ENCODE measurements around the gene C12orf57. TPM values are rescaled to one million over a fixed set of nuclear protein-coding genes. Genes with fewer than 3 reads are reported as not detected.

The C12orf57 gene
- total and polyA plus RNA-seq, 5 donors from 2014 or later: 186 to 410 (median 329) TPM

GRCh38 chr12:6914947-6915788 is 28.7 kb upstream of the C12orf57 start:
- no peaks in the 10 kb centered on the region for H3K27me3 Mint-ChIP-seq
- DNase-seq (peak in 1 of 3 donors; percentile 23), ATAC-seq (ENCODE audit: low read depth in 2 of 2) (no peak)
- peak overlapping the region; percentile 81 for H3K27ac ChIP-seq (ENCODE audit: insufficient read depth, low read length, poor library complexity, severe bottlenecking)
- H3K4me3 ChIP-seq (ENCODE audit: low read depth, low read length): peak overlapping the region; percentile 68
- H3K9me3 ChIP-seq (ENCODE audit: control insufficient read depth in 2 of 2, low read length in 2 of 2): no peaks in the 10 kb centered on the region
- peak overlapping the region; percentile 89 to 99 (median 94) for H3K4me3 Mint-ChIP-seq
- H3K27me3 ChIP-seq (ENCODE audit: control insufficient read depth, insufficient read depth, low read length): no peaks in the 10 kb centered on the region
- peak overlapping the region; percentile 82 to 97 (median 96) for H3K27ac Mint-ChIP-seq
- H3K4me1 Mint-ChIP-seq: peaks cover 0 to 48% (median 26%) of the 10 kb centered on the region in 4 donors
- peaks cover 21% of the 10 kb centered on the region for H3K36me3 ChIP-seq (ENCODE audit: control insufficient read depth, insufficient read depth, low read length)
- H3K36me3 Mint-ChIP-seq: peaks cover 20% of the 10 kb centered on the region
- H3K4me1 ChIP-seq (ENCODE audit: control insufficient read depth, insufficient read depth, low read length, poor library complexity, severe bottlenecking): peaks cover 28% of the 10 kb centered on the region
- no peaks in the 10 kb centered on the region for H3K9me3 Mint-ChIP-seq

GRCh38 chr12:6915789-6916285 is 28.0 kb upstream of the C12orf57 start:
- H3K27ac Mint-ChIP-seq: peak overlapping the region in 2 of 3 donors; percentile 14 to 86
- no peaks in the 10 kb centered on the region for H3K9me3 ChIP-seq (ENCODE audit: control insufficient read depth in 2 of 2, low read length in 2 of 2)
- H3K4me1 Mint-ChIP-seq: peaks cover 0 to 48% (median 26%) of the 10 kb centered on the region in 4 donors
- H3K36me3 ChIP-seq (ENCODE audit: control insufficient read depth, insufficient read depth, low read length): peaks cover 21% of the 10 kb centered on the region
- ATAC-seq (ENCODE audit: low read depth in 2 of 2) (no peak), DNase-seq (no peak)
- H3K27me3 ChIP-seq (ENCODE audit: control insufficient read depth, insufficient read depth, low read length): no peaks in the 10 kb centered on the region
- peaks cover 28% of the 10 kb centered on the region for H3K4me1 ChIP-seq (ENCODE audit: control insufficient read depth, insufficient read depth, low read length, poor library complexity, severe bottlenecking)
- H3K4me3 ChIP-seq (ENCODE audit: low read depth, low read length): no peak overlapping the region
- H3K36me3 Mint-ChIP-seq: peaks cover 20% of the 10 kb centered on the region
- H3K9me3 Mint-ChIP-seq: no peaks in the 10 kb centered on the region
- H3K27me3 Mint-ChIP-seq: no peaks in the 10 kb centered on the region
- H3K4me3 Mint-ChIP-seq: peak overlapping the region; percentile 76 to 99 (median 88)
- peak overlapping the region; percentile 81 for H3K27ac ChIP-seq (ENCODE audit: insufficient read depth, low read length, poor library complexity, severe bottlenecking)

- no peak for ATAC-seq (ENCODE audit: low read depth in 2 of 2)
- H3K27ac ChIP-seq (ENCODE audit: insufficient read depth, low read length, poor library complexity, severe bottlenecking): peak overlapping the region; percentile 8
Measured at GRCh38 chr12:6916426-6917200, 27.2 kb upstream of the C12orf57 start.

GRCh38 chr12:6917491-6918231 is 26.2 kb upstream of the C12orf57 start:
- peak overlapping the region in 1 of 3 donors; percentile 79 for H3K27ac Mint-ChIP-seq
- H3K9me3 Mint-ChIP-seq: no peaks in the 10 kb centered on the region
- no peaks in the 10 kb centered on the region for H3K9me3 ChIP-seq (ENCODE audit: control insufficient read depth in 2 of 2, low read length in 2 of 2)
- peaks cover 23% of the 10 kb centered on the region for H3K36me3 Mint-ChIP-seq
- no peaks in the 10 kb centered on the region for H3K27me3 ChIP-seq (ENCODE audit: control insufficient read depth, insufficient read depth, low read length)
- peaks cover 28% of the 10 kb centered on the region for H3K4me1 ChIP-seq (ENCODE audit: control insufficient read depth, insufficient read depth, low read length, poor library complexity, severe bottlenecking)
- no peak for DNase-seq
- peaks cover 30% of the 10 kb centered on the region for H3K36me3 ChIP-seq (ENCODE audit: control insufficient read depth, insufficient read depth, low read length)
- no peak overlapping the region for H3K27ac ChIP-seq (ENCODE audit: insufficient read depth, low read length, poor library complexity, severe bottlenecking)
- H3K27me3 Mint-ChIP-seq: no peaks in the 10 kb centered on the region
- H3K4me3 ChIP-seq (ENCODE audit: low read depth, low read length): no peak overlapping the region
- peak overlapping the region in 3 of 4 donors; percentile 11 to 84 (median 15) for H3K4me3 Mint-ChIP-seq
- peaks cover 0 to 51% (median 26%) of the 10 kb centered on the region in 4 donors for H3K4me1 Mint-ChIP-seq
- ATAC-seq (ENCODE audit: low read depth in 2 of 2): no peak

More at GRCh38 chr12:6916426-6917200, 27.2 kb upstream of the C12orf57 start:
- H3K9me3 ChIP-seq (ENCODE audit: control insufficient read depth in 2 of 2, low read length in 2 of 2): no peaks in the 10 kb centered on the region
- H3K4me1 ChIP-seq (ENCODE audit: control insufficient read depth, insufficient read depth, low read length, poor library complexity, severe bottlenecking): peaks cover 28% of the 10 kb centered on the region
- no peak for DNase-seq
- H3K36me3 ChIP-seq (ENCODE audit: control insufficient read depth, insufficient read depth, low read length): peaks cover 28% of the 10 kb centered on the region
- no peaks in the 10 kb centered on the region for H3K27me3 ChIP-seq (ENCODE audit: control insufficient read depth, insufficient read depth, low read length)
- no peaks in the 10 kb centered on the region for H3K9me3 Mint-ChIP-seq
- H3K4me3 Mint-ChIP-seq: peak overlapping the region; percentile 76 to 99 (median 88)
- H3K4me1 Mint-ChIP-seq: peaks cover 0 to 48% (median 26%) of the 10 kb centered on the region in 4 donors
- peak overlapping the region in 2 of 3 donors; percentile 79 to 86 for H3K27ac Mint-ChIP-seq
- peaks cover 20% of the 10 kb centered on the region for H3K36me3 Mint-ChIP-seq
- H3K27me3 Mint-ChIP-seq: no peaks in the 10 kb centered on the region
- no peak overlapping the region for H3K4me3 ChIP-seq (ENCODE audit: low read depth, low read length)

GRCh38 chr12:6919588-6919987 is 24.2 kb upstream of the C12orf57 start:
- ATAC-seq (ENCODE audit: low read depth in 2 of 2) (no peak), DNase-seq (no peak)
- Mint-ChIP-seq H3K9me3 (no peaks in the 10 kb centered on the region), H3K4me3 (peak overlapping the region in 1 of 4 donors; percentile 89), H3K36me3 (peaks cover 23% of the 10 kb centered on the region), H3K27me3 (no peaks in the 10 kb centered on the region), H3K4me1 (peaks cover 0 to 47% (median 25%) of the 10 kb centered on the region in 4 donors), H3K27ac (peak overlapping the region in 2 of 3 donors; percentile 43 to 71)
- Histone ChIP-seq H3K27ac (ENCODE audit: insufficient read depth, low read length, poor library complexity, severe bottlenecking) (no peak overlapping the region), H3K9me3 (ENCODE audit: control insufficient read depth in 2 of 2, low read length in 2 of 2) (no peaks in the 10 kb centered on the region), H3K4me3 (ENCODE audit: low read depth, low read length) (no peak overlapping the region), H3K36me3 (ENCODE audit: control insufficient read depth, insufficient read depth, low read length) (peaks cover 30% of the 10 kb centered on the region), H3K4me1 (ENCODE audit: control insufficient read depth, insufficient read depth, low read length, poor library complexity, severe bottlenecking) (peaks cover 21% of the 10 kb centered on the region), H3K27me3 (ENCODE audit: control insufficient read depth, insufficient read depth, low read length) (no peaks in the 10 kb centered on the region)

GRCh38 chr12:6921539-6921938 is 22.3 kb upstream of the C12orf57 start:
- ATAC-seq (ENCODE audit: low read depth in 2 of 2) (no peak), DNase-seq (no peak)
- H3K36me3 ChIP-seq (ENCODE audit: control insufficient read depth, insufficient read depth, low read length): peaks cover 27% of the 10 kb centered on the region
- H3K9me3 ChIP-seq (ENCODE audit: control insufficient read depth in 2 of 2, low read length in 2 of 2): no peaks in the 10 kb centered on the region
- Mint-ChIP-seq H3K4me3 (peak overlapping the region in 1 of 4 donors; percentile 54), H3K9me3 (no peaks in the 10 kb centered on the region), H3K27me3 (no peaks in the 10 kb centered on the region), H3K4me1 (peaks cover 0 to 32% (median 18%) of the 10 kb centered on the region in 4 donors), H3K36me3 (peaks cover 23% of the 10 kb centered on the region), H3K27ac (no peak overlapping the region)
- no peak overlapping the region for H3K4me3 ChIP-seq (ENCODE audit: low read depth, low read length)
- no peaks in the 10 kb centered on the region for H3K27me3 ChIP-seq (ENCODE audit: control insufficient read depth, insufficient read depth, low read length)
- no peak overlapping the region for H3K27ac ChIP-seq (ENCODE audit: insufficient read depth, low read length, poor library complexity, severe bottlenecking)
- peaks cover 9% of the 10 kb centered on the region for H3K4me1 ChIP-seq (ENCODE audit: control insufficient read depth, insufficient read depth, low read length, poor library complexity, severe bottlenecking)
